ENCODE results near the gene TGM5.

DNA sequence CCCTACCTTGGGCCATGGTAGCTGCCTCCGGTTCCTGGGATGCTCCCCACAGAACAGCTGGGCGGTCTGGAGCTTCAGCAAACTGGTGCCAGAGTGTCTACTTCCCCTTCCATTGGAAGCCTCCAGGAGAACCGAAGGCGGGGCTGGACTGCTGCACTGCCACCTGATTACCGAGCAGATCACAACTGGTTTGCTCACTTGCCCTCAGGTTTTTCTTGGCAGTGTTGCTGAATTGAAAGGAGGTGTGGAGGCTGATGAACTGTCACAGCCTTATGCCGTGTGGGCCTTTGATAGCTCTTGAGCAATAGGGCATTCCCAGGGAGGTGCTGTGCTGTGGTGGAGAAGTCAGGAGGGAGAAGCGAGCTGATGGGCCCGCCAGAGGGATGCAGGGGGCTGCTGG, at the start of gene TGM5:
- no peak for TF ChIP-seq POLR2A (IDR thresholded peaks at IDR 0.05; ENCODE audit: low read depth, low read length)
- TF ChIP-seq TAF1 (IDR thresholded peaks at IDR 0.05; ENCODE audit: borderline replicate concordance, low read depth, low read length), result no peak
